Heart right ventricle (tissue), 16 donors: ENCODE data around the gene ARF4. TPM values are rescaled to one million over a fixed set of nuclear protein-coding genes. Genes with fewer than 3 reads are reported as not detected.
A peak's percentile ranks its signal among the peaks of the same experiment; 100 is the strongest.

Experiments
- ATAC-seq, 8 donors: fragments of 200-7000 bp; cut with Tn5 transposase; one replicate each; pipeline ENCODE4 v1.9.1; 2020; ENCODE audit warnings: mild to moderate bottlenecking in 8 of 8, moderate library complexity in 8 of 8, moderate number of reproducible peaks in 1 of 8
- DNase-seq, 2 donors: peaks; one replicate each; pipeline ENCODE4 v3.0.0-alpha.2; 2020
- H3K27ac ChIP-seq, 10 donors: fragments of 200-600 bp; sonication (generic) in 2 of 10; one replicate each; pipeline versions ENCODE4 v1.5.0 to v1.8.0; 2020 to 2022; ENCODE audit warnings: mild to moderate bottlenecking in 3 of 10
- H3K27me3 ChIP-seq, 7 donors: fragments of 200-600 bp; one replicate each; pipeline ENCODE4 v1.8.0; 2021 to 2022; ENCODE audit warnings: mild to moderate bottlenecking in 2 of 7
- H3K36me3 ChIP-seq, 9 donors: fragments of 200-600 bp; sonication (generic) in 1 of 9; one replicate each; pipeline versions ENCODE4 v1.5.0 to v1.8.0; 2020 to 2022; ENCODE audit warnings: mild to moderate bottlenecking in 2 of 9
- H3K4me1 ChIP-seq, 9 donors: fragments of 200-600 bp; sonication (generic) in 1 of 9; one replicate each; pipeline versions ENCODE4 v1.5.0 to v1.8.0; 2020 to 2022; ENCODE audit warnings: mild to moderate bottlenecking in 4 of 9
- H3K4me3 ChIP-seq, 10 donors: fragments of 200-600 bp; sonication (generic) in 2 of 10; one replicate each; pipeline versions ENCODE4 v1.5.0 to v1.8.0; 2020 to 2022; ENCODE audit warnings: mild to moderate bottlenecking in 7 of 10, moderate library complexity in 2 of 10
- H3K9me3 ChIP-seq, 11 donors: fragments of 200-600 bp in 10 of 11; sonication (generic) in 2 of 11; one replicate each; pipeline versions ENCODE4 v1.5.0 to v1.8.0; 2013 to 2022; ENCODE audit warnings: mild to moderate bottlenecking in 2 of 11, control low read depth in 1 of 11, moderate library complexity in 1 of 11
- WGBS, 2 donors: extraction: QIAGEN DNeasy Blood & Tissue Kit; methylation state at CpG; one replicate each; pipeline ENCODE4 v1.1.7; 2013; ENCODE audit warnings: inconsistent platforms in 1 of 2; 5-methylcytosine and 5-hydroxymethylcytosine counted together
- intact Hi-C, 10 donors: fragments of 100-400 bp; cut with DNase I; formaldehyde crosslinking; loops; one replicate each; pipeline versions ENCODE4 v1.11.1 to v1.14.2; 2022
- polyA plus RNA-seq, 2 donors: library from polyadenylated mRNA; stranded (reverse); fragments of 200-250 nt; gene quantifications; one replicate each; pipeline ENCODE4 v1.2.3, GENCODE V29; 2013
- total RNA-seq, 10 donors: library from RNA; stranded (reverse); fragmentation: NEBNext Ultra II Directional in 3 of 10; extraction: Animal tissue kit (Norgen Biotek cat#: 25700) in 3 of 10; gene quantifications; one replicate each; pipeline versions ENCODE4 v1.2.1 to v1.2.4, GENCODE V29; 2021 to 2023
- TF ChIP-seq, protein P1 (sequence below), 9 donors: fragments of 200-600 bp; sonication (generic) in 2 of 9; IDR thresholded peaks; one replicate each; pipeline versions ENCODE4 v1.5.0 to v1.8.0; 2021 to 2022; ENCODE audit warnings: antibody characterized with exemption in 9 of 9, mild to moderate bottlenecking in 5 of 9, moderate library complexity in 1 of 9
- donor health status: Arrhythmogenic right ventricular cardiomyopathy.
- donor health status: ischemic (EF 13 %, LVEDD 7.1; RV severe dilation, severe dysfunction).
- donor health status: healthy with polysubstance abuse.
- donor health status: DM: no; HTN: yes; CAD: no.
- donor health status: DM: no; HTN: no; CAD: no.
- donor health status: ischemic (EF 25% LVEDD 6.9; RV normal size, moderate dysfunction).
- donor health status: ischemic (EF 25% LVEDD 5.7; RV mildly dilated, moderate dysfunction).
- donor health status: healthy.
- donor health status: DM: yes; HTN: yes; CAD: no.
- donor health status: Ischemic cardiomyopathy.
- donor health status: ischemic (EF 35%, LVEDD 5.7; RV mildly dilated, moderate dysfunction).
- donor health status: nonischemic (EF 11% LVEDD 7.7; RV severe dilation, severe dysfunction).
- donor health status: DM: yes; HTN: yes; CAD: no.
- donor health status: PGD.
- donor health status: ischemic (EF 29% LVEDD 5.4; RV normal size, mild dysfunction).
- donor health status: nonischemic (EF 23%, LVEDD 6.1; RV moderate dilation, normal function).

Gene ARF4
- total and polyA plus RNA-seq, 12 donors, result 25.7 to 130 (median 73.7) TPM

DNA sequence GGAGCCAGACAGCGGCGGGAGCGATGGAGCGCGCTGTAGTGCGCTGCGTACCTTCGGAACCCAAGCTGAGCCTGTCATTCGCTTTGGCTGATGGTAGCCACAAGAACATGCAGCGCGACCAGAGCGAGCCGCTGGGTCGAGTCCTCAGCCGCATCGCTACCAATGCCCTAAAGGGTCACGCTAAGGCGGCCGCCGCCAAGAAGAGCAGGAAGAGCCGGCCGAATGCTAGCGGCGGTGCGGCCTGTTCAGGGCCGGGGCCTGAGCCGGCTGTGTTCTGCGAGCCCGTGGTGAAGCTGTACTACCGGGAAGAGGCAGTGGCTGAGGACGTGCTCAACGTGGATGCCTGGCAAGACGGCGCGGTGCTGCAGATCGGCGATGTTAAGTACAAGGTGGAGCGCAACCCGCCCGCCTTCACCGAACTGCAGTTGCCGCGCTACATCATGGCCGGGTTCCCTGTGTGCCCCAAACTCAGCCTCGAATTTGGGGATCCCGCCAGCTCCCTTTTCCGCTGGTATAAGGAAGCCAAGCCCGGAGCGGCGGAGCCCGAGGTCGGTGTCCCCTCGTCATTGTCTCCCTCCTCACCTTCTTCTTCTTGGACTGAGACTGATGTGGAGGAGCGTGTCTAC, 40.6 kb downstream of the ARF4 start:
- intact Hi-C loops, result loop anchor here in 6 of 10 donors (2.0 to 5.0 kb wide), 2 partner anchors 40 to 41 kb away; partner anchors contain the start of gene ARF4 (in 6 of the 6)
- H3K27ac ChIP-seq, result peak overlapping the region; percentile 74 to 93 (median 87)
- peaks cover 0 to 29% (median 13%) of the 10 kb centered on the region in 9 donors for H3K36me3 ChIP-seq
- H3K4me3 ChIP-seq, result peak overlapping the region; percentile 60 to 92 (median 78)
- H3K9me3 ChIP-seq, result no peaks in the 10 kb centered on the region
- ATAC-seq, result peak; percentile 40 to 70 (median 57)
- 0% methylated on average over 54 of the region's 54 CpGs for WGBS, 2 donors
- DNase-seq, result peak in 1 of 2 donors; percentile 36
- no peaks in the 10 kb centered on the region for H3K27me3 ChIP-seq
- peaks cover 4 to 43% (median 37%) of the 10 kb centered on the region in 9 donors for H3K4me1 ChIP-seq
- TF ChIP-seq, protein P1, sequence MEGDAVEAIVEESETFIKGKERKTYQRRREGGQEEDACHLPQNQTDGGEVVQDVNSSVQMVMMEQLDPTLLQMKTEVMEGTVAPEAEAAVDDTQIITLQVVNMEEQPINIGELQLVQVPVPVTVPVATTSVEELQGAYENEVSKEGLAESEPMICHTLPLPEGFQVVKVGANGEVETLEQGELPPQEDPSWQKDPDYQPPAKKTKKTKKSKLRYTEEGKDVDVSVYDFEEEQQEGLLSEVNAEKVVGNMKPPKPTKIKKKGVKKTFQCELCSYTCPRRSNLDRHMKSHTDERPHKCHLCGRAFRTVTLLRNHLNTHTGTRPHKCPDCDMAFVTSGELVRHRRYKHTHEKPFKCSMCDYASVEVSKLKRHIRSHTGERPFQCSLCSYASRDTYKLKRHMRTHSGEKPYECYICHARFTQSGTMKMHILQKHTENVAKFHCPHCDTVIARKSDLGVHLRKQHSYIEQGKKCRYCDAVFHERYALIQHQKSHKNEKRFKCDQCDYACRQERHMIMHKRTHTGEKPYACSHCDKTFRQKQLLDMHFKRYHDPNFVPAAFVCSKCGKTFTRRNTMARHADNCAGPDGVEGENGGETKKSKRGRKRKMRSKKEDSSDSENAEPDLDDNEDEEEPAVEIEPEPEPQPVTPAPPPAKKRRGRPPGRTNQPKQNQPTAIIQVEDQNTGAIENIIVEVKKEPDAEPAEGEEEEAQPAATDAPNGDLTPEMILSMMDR (IDR thresholded peaks at IDR 0.05), result no peak

DNA sequence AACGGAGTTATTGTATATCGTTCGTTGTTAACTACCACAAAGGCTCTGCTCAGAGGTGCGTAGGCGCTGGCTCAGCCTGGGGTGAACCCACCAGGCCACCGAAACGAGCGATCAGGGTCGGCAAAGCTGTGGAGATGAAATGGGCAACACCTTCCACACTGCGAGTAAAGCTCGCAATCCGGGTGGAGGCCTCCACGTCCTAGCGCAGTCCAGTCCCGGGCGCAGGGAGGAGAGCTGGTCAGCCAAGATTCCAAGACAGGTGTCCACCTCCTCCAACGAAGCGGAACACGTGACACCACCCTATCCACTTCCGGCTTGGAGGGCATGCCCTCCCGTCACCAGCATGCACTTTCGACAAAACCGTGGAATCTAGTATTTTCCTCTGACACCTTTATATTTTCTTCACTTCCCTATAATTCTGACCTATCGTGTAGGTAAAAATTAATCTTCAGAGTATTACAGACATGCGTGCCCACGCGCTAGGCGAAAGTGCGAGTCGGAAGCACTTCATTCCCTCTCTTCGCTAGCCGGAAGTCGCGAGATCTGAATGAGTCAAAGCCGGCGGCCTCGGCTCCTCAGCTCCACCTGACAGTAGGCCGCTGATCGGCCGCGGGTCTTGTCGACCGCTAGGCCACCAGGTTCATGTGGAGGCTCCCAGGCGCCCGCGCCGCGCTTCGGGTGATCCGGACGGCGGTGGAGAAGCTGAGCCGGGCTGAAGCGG, 41.2 kb downstream of the ARF4 start, which contains the start of gene PDE12:
PDE12 (plus strand) TSS at position 537 of the 721 bp plus-strand sequence; CDS start at position 643, 106 bp downstream.
- DNase-seq (peak; percentile 79 to 89), ATAC-seq (peak; percentile 94 to 96 (median 96))
- Histone ChIP-seq H3K27ac (peak within 1 kb of the TSS; percentile 74 to 93 (median 87)), H3K36me3 (peaks cover 0 to 22% (median 11%) of the 10 kb centered on the region in 9 donors), H3K27me3 (no peaks in the 10 kb centered on the region), H3K4me1 (peaks cover 4 to 40% (median 35%) of the 10 kb centered on the region in 9 donors), H3K4me3 (peak within 1 kb of the TSS; percentile 60 to 92 (median 78)), H3K9me3 (no peaks in the 10 kb centered on the region)
- TF ChIP-seq, protein P1 (IDR thresholded peaks at IDR 0.05), result peak in 1 of 9 donors; percentile 3
- intact Hi-C loops, result loop anchor here in 6 of 10 donors (2.0 to 5.0 kb wide), 2 partner anchors 41 kb away; partner anchors contain the start of gene ARF4 (in 6 of the 6)
- 0% methylated on average over 54 of the region's 54 CpGs for WGBS, 2 donors

DNA sequence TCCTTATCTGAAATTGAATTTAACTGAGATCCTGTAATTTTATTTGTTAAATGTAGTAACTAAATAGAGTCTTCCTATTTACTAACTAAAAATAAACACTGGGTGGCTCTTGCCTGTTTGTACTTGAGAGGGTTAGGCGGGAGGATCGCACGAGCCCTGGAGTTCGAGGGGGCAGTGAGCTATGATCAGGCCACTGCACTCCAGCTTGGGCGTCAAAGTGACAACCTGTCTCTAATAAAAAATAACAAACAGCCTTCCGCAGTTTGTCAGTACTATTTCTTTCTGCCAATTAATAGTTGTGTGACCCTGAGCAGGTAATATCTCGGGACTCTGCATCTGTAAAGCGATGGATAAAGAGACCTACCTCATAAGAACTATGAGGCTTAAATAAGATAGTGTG, 41.8 kb downstream of the ARF4 start:
- peaks cover 4 to 40% (median 34%) of the 10 kb centered on the region in 9 donors for H3K4me1 ChIP-seq
- peak overlapping the region in 9 of 10 donors; percentile 75 to 93 (median 89) for H3K27ac ChIP-seq
- WGBS, 2 donors, result 23 to 32% methylated on average over 8 of the region's 8 CpGs
- intact Hi-C loops, result loop anchor here in 1 of 10 donors (5.0 kb wide), 1 partner anchor 42 kb away; the partner anchor contains the start of gene ARF4
- peak in 3 of 8 donors; percentile 6 to 28 (median 23) for ATAC-seq
- H3K9me3 ChIP-seq, result no peaks in the 10 kb centered on the region
- no peak for DNase-seq
- TF ChIP-seq, protein P1 (IDR thresholded peaks at IDR 0.05), result no peak
- no peaks in the 10 kb centered on the region for H3K27me3 ChIP-seq
- H3K4me3 ChIP-seq, result peak overlapping the region; percentile 60 to 92 (median 78)
- peaks cover 0 to 17% (median 5%) of the 10 kb centered on the region in 9 donors for H3K36me3 ChIP-seq

DNA sequence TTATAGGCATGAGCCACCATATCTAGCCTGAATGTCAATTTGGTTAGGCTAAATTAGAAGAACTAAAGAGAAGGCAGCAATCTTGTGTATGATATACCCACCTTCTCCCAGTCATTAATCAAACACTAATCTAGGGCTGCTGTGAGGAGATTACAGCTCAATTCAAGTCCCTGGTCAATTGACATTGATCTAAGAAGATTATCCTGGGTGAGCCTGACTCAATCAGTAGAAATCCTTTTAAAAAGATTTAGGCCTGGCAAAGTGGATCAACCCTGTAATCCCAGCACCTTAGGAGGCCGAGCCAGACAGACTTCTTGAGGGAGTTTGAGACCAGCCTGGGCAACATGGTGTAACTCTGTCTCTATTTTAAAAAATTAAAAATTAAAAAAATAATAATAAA, 50.5 kb downstream of the ARF4 start:
- WGBS, 2 donors, result 88 to 96% methylated on average over 1 of the region's 1 CpG
- TF ChIP-seq, protein P1 (IDR thresholded peaks at IDR 0.05), result no peak
- Histone ChIP-seq H3K4me1 (peaks cover 0 to 23% (median 12%) of the 10 kb centered on the region in 9 donors), H3K27me3 (peaks cover 0 to 8% (median 0%) of the 10 kb centered on the region in 7 donors), H3K27ac (peak overlapping the region in 4 of 10 donors; percentile 44 to 71 (median 66)), H3K9me3 (no peaks in the 10 kb centered on the region), H3K4me3 (no peak overlapping the region), H3K36me3 (no peaks in the 10 kb centered on the region)
- ATAC-seq, result no peak
- no peak for DNase-seq
- intact Hi-C loops, result no loop called here
